RPMI7951 (cell line): Measurements from ENCODE around the gene CLBA1. TPM values are rescaled to one million over a fixed set of nuclear protein-coding genes. Genes with fewer than 3 reads are reported as not detected.

ENCODE experiments used
- DNase-seq: peaks from one replicate; pipeline ENCODE4 v3.0.0-alpha.2; 2012; ENCODE audit warnings: low read depth
- total RNA-seq: library from RNA; depleted of rRNA; stranded (reverse); fragments of >200 nt; shearing (Covaris generic); gene quantifications from 2 replicates; pipeline ENCODE4 v1.2.3, GENCODE V29; 2014

Gene CLBA1
- total RNA-seq, 1 experiment from 2014 or later: 8.2 TPM

- DNase-seq: no peak
Measured at GRCh38 chr14:105005329-105005928, 19.8 kb downstream of the CLBA1 start.

DNA sequence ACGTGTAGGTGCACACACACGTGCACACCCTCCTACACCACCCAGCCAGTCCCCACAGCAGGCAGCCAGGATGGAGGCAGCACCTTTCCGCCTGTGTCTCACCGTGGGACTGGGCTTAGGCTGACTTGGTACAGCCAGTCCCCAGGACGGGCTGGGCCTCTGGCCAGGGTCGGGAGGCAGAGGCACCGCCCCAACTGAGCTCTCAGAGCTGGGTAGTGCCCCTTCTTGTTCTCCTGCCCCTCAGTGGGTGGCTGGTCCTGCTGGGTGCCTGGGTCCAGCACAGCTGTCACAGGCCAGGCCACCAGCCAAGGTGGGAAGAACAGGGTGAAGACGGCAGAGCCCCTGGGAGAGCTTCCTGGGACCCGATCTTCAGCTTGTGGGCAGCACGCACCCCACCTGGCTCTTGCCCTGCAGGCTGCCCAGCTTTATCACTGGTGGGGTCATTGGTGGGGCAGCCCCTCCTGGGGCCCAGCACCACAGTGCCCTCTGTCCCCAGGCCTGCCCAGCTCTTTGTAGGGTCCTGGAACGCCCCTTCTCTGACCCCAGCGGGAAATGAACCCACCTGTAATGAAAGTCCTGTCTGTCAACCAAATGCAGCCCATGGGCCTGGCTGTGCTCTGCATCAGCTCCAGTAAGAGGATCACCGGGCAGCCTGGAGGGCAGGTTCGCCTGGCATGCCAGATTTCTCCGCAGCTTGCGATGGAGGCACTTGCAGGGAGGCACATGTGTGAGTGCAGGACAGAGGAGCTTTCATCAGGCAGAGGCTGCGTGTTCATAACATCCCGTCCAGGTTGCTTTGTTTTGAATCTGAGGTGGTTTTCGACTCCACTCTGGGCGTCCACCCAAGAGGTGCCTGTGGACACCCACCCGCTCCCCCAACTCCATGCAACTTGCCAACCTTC lies 20.6 kb downstream of the CLBA1 start:
- no peak for DNase-seq

DNA sequence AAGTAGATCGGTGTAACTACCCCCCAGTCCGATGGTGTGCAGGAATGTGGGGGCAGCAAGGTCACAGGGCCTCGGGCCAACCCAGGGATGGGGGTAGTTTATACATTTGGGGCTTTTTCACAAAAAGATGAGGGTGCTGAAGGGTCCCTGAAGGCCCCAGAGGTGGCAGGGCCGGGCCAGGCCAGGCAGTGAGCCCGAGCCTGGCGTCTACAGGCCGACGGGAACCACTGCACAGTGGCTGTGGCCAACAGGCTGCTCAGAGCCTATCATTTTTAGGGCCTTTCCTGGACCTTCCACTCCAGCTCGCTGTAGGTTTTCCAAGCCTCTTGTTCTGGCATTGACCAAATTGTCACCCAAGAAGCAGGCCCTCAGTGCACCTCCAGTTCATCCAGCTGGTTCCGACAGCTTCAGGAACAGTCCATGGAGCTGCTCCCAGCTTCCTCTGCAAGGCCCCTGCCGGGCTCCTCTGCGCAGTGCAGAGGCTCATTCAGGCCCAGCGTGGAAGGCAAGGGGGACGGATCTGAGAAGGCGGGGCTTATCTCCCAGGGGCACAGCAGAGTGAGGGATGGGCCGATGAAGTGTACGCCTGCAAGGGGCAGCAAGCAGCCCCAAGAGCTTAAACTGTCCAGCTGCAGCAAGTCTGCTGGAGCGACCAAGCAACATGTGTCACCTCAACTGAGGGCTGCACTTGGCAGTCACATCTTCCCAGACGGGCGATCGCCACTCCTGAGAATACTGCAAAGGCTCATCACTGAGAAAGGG lies 21.4 kb downstream of the CLBA1 start:
- DNase-seq: no peak

DNA sequence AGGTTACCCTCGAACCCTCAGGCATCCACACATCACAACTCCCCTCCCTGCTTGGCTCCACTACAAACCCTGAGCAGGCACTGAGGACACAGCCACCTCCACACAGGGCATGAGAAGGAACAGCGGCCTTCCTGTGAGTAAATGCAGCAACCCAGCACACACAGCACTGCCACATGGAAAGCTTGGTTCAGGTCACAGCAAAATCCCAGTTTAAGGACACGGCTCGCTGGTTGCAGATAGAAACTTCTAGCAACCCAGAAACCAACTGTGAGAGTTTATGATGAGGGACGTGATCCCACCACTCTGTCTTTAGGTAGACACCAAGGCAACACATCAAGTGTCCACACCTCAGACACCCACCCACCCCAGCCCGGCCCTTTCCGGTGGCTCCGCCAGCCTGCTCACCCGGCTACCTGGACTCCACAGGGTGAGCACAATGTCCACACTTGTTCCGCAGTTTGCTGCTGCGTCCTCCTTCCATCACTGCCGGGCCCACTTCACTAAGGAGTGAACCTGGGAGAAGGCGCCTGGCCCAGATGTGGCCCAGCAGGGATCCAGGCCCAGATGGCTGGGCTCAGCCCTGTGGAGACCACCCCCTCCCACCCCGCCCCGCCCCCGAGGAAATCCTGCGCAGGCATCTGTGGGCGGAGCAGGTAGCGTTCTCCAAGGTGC lies 22.1 kb downstream of the CLBA1 start:
- no peak for DNase-seq

GRCh38 chr14:105010106-105010505 lies 24.5 kb downstream of the CLBA1 start:
- DNase-seq: no peak

DNA sequence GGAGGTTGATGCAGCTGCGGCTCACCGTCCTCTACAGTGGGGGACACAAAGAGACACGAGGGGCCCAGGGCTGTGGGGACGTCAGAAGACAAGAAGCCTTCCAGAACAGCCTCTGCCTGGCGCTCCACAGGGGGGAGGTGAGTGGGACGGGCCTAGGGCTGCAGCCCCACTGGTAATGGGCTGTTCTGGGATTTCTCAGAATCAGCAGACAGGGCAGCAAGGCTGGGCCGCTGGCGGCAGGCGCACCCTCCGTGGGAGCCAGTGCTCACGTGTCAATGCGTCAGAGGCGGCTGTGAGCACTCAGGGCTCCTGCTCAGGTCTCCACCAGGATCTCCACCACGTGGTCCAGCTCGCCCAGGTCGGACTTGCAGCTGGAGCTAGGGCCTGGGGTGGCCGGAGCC lies 25.3 kb downstream of the CLBA1 start:
- no peak for DNase-seq

DNA sequence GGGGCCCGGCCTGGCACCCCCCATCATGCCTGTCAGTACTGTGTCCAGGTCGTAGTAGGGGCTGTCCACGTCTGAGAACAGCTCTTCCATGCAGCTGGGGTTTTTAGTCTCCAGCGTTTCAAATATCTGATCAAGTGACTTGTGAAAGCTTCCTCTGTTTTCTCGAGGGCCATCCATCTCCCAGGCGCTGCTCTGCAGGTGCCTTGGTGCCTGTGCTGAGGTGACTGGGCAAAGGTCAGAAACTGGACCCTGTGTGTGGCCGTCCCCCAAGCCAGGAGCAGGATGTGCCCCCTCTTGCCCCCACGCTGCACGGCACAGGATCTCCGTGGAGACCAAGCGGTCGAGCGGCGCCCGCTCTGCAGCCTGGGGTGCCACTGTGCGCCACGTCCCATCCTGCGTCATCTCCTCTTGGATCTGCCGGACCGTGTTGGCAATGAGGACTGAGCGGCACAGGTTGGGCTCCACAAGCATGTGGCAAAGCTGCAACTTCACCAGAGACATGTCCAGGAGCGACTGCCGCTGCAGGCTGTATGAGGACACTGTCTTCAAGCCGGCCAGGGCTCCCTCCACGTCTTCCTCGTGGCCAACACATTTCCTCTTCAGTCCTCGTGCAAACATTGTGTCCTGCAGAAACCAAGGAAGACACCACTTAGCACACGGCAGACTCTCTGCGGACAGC lies 25.9 kb downstream of the CLBA1 start:
- no peak for DNase-seq

DNA sequence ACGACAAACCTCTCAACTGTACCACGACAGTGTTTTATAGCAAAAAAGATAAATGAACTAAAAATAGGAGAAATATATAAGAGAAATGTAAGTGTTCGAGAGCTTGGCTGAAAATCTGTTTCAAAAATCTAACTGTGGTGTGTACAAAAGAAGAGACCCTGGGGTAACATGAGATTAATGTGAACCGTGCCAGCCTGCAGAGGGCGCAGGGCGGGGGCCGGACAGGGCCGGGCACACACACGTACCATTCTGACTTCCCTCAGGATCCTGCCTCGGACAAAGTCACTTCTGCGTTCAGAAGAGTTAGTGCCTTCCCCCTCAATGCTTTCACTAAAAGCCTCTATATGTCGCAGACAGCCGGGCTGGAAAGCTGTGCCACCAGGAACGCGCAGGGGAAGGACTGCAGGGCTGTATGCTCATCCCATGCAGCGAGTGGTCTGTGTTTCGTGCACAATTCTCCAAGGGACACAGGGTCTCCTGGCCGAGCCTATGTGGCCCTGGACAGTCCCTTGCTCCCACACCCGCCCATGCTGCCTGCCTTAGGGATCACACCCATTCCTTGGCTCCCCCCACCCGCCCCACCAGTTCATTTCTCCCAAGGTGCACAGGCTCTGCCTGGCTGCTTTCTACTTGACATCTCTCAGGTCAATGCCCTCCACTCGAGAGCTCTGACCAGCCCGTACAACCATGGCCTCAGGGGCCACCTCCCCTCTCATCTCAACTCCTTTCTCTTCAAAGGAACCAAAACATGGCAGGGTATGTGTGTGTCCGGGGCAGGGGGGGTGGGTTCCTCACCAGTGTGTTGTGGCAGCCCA lies 26.8 kb downstream of the CLBA1 start:
- DNase-seq: no peak

- DNase-seq: peak; percentile 29
Measured at GRCh38 chr14:105013150-105013785, 27.7 kb downstream of the CLBA1 start.

- DNase-seq: no peak
Measured at GRCh38 chr14:105014032-105014431, 28.4 kb downstream of the CLBA1 start.

GRCh38 chr14:105014631-105015030 lies 29.0 kb downstream of the CLBA1 start:
- no peak for DNase-seq

DNA sequence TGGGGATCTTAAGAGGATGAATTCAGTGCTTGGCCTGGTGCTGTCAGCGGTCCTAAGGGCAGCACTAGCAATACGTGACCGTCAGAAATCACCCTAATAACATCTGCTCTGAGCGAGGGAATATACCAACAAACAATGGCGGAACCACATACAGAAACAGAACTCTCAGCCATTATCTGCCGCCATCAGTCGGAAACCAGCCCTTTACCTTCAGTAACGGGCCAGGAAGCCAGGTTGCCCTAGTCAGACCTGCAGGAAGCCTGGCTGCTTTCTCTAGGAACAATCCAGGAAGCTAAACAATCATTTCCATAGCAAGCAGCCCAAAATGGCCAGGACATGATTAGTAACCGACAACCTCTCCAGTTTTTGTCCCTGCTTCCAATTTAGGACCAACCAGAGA lies 29.7 kb downstream of the CLBA1 start:
- no peak for DNase-seq

DNA sequence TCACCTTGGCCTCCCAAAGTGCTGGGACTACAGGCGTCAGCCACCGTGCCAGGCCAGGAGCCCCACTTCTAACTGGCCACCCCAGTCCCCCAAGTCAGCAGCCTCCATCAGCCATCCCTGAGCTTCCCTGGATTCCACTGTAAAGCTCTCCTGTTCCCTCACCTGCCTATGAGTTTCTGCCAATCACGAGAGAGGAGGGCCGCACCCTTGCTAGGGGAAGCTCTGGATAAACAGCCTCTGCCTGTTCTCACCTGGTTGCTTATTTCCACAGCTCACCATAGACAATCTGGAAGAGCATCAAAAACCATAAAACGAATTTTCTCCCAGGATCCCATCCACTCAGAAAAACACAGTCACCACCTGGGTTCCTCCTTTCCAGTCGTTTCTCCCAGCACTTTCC lies 30.3 kb downstream of the CLBA1 start:
- no peak for DNase-seq

GRCh38 chr14:105018414-105018813 lies 32.8 kb downstream of the CLBA1 start:
- no peak for DNase-seq

- peak; percentile 26 for DNase-seq
Measured at GRCh38 chr14:105019861-105020814, 34.5 kb downstream of the CLBA1 start.

DNA sequence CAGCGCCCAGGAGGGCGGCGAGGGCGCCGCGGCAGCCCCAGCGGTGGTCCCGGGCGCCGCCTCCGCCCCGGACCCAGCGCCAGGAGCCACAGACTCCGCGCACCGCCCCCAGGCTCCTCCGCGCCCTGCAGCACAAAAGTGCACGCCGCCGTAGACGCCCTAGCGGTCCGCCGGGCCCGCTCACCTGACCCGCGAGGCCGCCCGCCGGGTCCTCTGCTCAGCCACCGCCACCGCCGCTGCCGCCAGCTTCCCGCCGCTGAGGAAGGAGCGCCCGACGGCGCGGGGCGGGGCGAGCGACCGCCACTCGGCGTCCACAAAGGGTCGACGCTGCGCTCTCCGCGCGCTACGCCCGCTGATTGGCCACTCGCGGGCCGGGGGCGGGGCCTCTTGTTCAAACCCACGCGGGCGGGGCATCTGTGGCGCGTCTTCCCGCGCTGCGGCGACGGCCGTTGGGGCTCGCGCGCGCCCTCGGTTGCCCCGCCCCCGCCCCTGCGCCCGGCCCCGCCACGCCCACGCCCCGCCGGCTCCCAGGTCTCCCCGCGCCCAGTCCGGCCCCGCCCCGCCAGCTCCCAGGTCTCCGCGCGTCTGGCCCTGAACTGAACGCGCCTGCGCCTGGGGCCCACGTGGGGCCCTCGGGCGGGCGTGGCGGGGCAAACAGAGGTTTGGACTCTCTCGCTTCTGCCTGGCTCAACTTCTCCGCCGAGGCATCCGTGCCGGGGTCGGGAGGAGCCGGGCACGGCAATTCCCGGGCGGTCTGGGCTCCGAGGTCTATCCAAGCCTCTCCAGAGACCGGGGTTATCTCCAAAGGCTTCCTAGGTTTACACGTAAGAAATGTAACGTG lies 35.4 kb downstream of the CLBA1 start, which contains the start of gene CDCA4:
CDCA4 (minus strand) TSS at position 269 of the 841 bp plus-strand sequence. CDS start 9,154 bp downstream, outside the sequence.
- peak; percentile 91 for DNase-seq

- DNase-seq: peak; percentile 38
Measured at GRCh38 chr14:105021656-105022275, 36.2 kb downstream of the CLBA1 start.
